Fibroblast of lung (primary cell): Measurements from ENCODE around the gene TBC1D5. TPM values are rescaled to one million over a fixed set of nuclear protein-coding genes. Genes with fewer than 3 reads are reported as not detected.

Source experiments
- DNase-seq, 2 donors: peaks; one replicate each; pipeline versions ENCODE4 v3.0.0 to v3.0.0-alpha.2; 2010; ENCODE audit warnings: low read depth in 2 of 2
- H2AFZ ChIP-seq: 2 replicates; pipeline ENCODE4 v1.5.1; 2012; ENCODE audit warnings: low read length, control low read depth, inconsistent platforms
- H3K27ac ChIP-seq: 2 replicates; pipeline ENCODE4 v1.5.1; 2011; ENCODE audit warnings: low read length, control low read depth; ENCODE audit not compliant: insufficient read depth
- H3K27me3 ChIP-seq: 2 replicates; pipeline ENCODE4 v1.5.1; 2011; ENCODE audit warnings: mild to moderate bottlenecking, low read length; ENCODE audit not compliant: control insufficient read depth, insufficient read depth
- H3K36me3 ChIP-seq: 2 replicates; pipeline ENCODE4 v1.5.1; 2011; ENCODE audit warnings: low read length; ENCODE audit not compliant: control insufficient read depth, insufficient read depth
- H3K4me1 ChIP-seq: 2 replicates; pipeline ENCODE4 v1.5.1; 2011; ENCODE audit warnings: low read length; ENCODE audit not compliant: control insufficient read depth, insufficient read depth; ENCODE audit errors: extremely low read depth
- H3K4me2 ChIP-seq: 2 replicates; pipeline ENCODE4 v1.5.1; 2011; ENCODE audit warnings: low read length, control low read depth; ENCODE audit not compliant: insufficient read depth; ENCODE audit errors: extremely low read depth
- H3K4me3 ChIP-seq, 4 experiments: fragments of 200-600 bp in 1 of 4; sonication (generic) in 1 of 4; replicated peaks in 1 of 4; 2 replicates each; pipeline ENCODE4 v1.5.1; 2011 to 2016; ENCODE audit warnings: low read length in 4 of 4, low read depth in 3 of 4, mild to moderate bottlenecking in 3 of 4, control low read depth in 2 of 4, inconsistent platforms in 1 of 4, mixed read lengths in 1 of 4; ENCODE audit not compliant: insufficient read depth in 1 of 4; ENCODE audit errors: control extremely low read depth in 1 of 4
- H3K79me2 ChIP-seq: 2 replicates; pipeline ENCODE4 v1.5.1; 2012; ENCODE audit warnings: mild to moderate bottlenecking, low read length, inconsistent platforms; ENCODE audit not compliant: control insufficient read depth, insufficient read depth
- H3K9ac ChIP-seq: 2 replicates; pipeline ENCODE4 v1.5.1; 2011; ENCODE audit warnings: mild to moderate bottlenecking, low read length, control low read depth; ENCODE audit not compliant: insufficient read depth
- H3K9me3 ChIP-seq: 2 replicates; pipeline ENCODE4 v1.5.1; 2012; ENCODE audit warnings: low read depth, low read length; ENCODE audit not compliant: control insufficient read depth, insufficient read depth
- H4K20me1 ChIP-seq: 2 replicates; pipeline ENCODE4 v1.5.1; 2011; ENCODE audit warnings: low read length; ENCODE audit not compliant: control insufficient read depth, insufficient read depth; ENCODE audit errors: extremely low read depth
- EZH2 ChIP-seq: IDR thresholded peaks from 2 replicates; pipeline ENCODE4 v1.5.1; 2012; ENCODE audit warnings: low read length, control low read depth, mild to moderate bottlenecking; ENCODE audit errors: missing control alignments
- polyA plus RNA-seq, 2 donors: library from polyadenylated mRNA; depleted of rRNA in 1 of 2; stranded (reverse) in 1 of 2; unstranded in 1 of 2; fragments of >200 nt; gene quantifications; 2 replicates each; pipeline ENCODE4 v1.2.1, GENCODE V29; 2011 to 2012; ENCODE audit warnings: missing spikeins in 1 of 2
- total RNA-seq: library from RNA; depleted of rRNA; stranded (reverse); fragments of >200 nt; gene quantifications from 2 replicates; pipeline ENCODE4 v1.2.1, GENCODE V29; 2014
- TF ChIP-seq, protein P1 (sequence below), 2 donors: IDR thresholded peaks in 1 of 2; conservative IDR thresholded peaks in 1 of 2; 1 replicate in 1 of 2; 2 replicates in 1 of 2; pipeline ENCODE4 v1.5.1; 2011 to 2012; ENCODE audit warnings: low read length in 2 of 2, control low read depth in 1 of 2, inconsistent platforms in 1 of 2, low read depth in 1 of 2, mild to moderate bottlenecking in 1 of 2

Gene TBC1D5
- total and polyA plus RNA-seq, 2 donors (not counting 1 experiment from before 2014, with no cell fraction given), result 43.6 to 129 TPM

DNA sequence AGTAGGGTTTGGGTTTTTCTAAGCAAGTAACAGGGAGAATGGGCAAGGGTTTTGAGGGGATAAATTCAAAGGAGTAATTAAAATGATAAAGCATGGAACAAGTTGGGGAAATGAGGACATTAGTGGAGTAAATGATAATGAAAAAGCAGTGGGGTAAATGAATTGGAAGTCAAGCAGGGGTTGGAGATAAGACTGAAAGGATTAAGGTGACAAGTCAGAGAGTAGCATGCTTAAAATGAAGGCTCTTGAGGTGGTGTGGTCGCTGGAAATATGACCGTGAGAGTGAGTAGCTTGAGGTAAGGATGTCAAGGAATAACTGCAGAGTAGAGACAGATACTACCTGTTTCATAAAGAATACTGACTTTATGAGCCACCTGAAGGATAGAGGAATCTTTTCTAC, 408.5 kb downstream of the TBC1D5 start:
- TF ChIP-seq, protein P1, sequence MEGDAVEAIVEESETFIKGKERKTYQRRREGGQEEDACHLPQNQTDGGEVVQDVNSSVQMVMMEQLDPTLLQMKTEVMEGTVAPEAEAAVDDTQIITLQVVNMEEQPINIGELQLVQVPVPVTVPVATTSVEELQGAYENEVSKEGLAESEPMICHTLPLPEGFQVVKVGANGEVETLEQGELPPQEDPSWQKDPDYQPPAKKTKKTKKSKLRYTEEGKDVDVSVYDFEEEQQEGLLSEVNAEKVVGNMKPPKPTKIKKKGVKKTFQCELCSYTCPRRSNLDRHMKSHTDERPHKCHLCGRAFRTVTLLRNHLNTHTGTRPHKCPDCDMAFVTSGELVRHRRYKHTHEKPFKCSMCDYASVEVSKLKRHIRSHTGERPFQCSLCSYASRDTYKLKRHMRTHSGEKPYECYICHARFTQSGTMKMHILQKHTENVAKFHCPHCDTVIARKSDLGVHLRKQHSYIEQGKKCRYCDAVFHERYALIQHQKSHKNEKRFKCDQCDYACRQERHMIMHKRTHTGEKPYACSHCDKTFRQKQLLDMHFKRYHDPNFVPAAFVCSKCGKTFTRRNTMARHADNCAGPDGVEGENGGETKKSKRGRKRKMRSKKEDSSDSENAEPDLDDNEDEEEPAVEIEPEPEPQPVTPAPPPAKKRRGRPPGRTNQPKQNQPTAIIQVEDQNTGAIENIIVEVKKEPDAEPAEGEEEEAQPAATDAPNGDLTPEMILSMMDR (conservative IDR thresholded peaks at IDR 0.05 in 1 of 2, IDR thresholded peaks at IDR 0.05 in 1 of 2; ENCODE audit: low read depth in 1 of 2, low read length in 2 of 2), result no peak
- TF ChIP-seq EZH2, result no peak
- H3K27me3 ChIP-seq, result no peaks in the 10 kb centered on the region
- H3K79me2 ChIP-seq, result no peaks in the 10 kb centered on the region
- DNase-seq, result no peak
- no peak overlapping the region for H3K27ac ChIP-seq
- no peak overlapping the region for H2AFZ ChIP-seq
- H3K9me3 ChIP-seq, result no peaks in the 10 kb centered on the region
- H3K4me2 ChIP-seq, result no peak overlapping the region
- no peak overlapping the region for H3K4me3 ChIP-seq
- no peaks in the 10 kb centered on the region for H3K4me1 ChIP-seq
- no peak overlapping the region for H3K9ac ChIP-seq
- H4K20me1 ChIP-seq, result no peaks in the 10 kb centered on the region
- H3K36me3 ChIP-seq, result no peaks in the 10 kb centered on the region

DNA sequence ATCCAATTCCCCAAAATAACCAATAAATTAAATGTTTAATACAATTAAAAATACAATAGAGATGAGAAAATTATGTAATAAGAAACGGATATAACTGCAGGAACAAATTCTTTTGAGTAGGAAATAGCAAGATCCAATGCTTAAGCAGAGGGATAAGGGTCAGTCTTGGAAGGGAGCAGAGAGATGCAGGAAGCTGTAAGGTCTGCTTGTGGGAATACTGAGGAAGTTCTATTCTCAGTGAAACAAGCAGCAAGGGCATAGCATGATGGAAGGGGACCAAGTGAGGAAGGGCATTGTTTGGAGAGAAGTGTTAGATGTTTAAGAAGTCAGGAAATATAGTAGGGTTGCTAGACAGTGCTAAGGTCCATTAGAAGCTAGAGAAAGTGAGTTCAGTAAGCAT, 409.0 kb downstream of the TBC1D5 start:
- Histone ChIP-seq H3K9ac (no peak overlapping the region), H3K27ac (no peak overlapping the region), H3K79me2 (no peaks in the 10 kb centered on the region), H3K4me1 (no peaks in the 10 kb centered on the region), H4K20me1 (no peaks in the 10 kb centered on the region), H3K4me2 (no peak overlapping the region), H3K4me3 (no peak overlapping the region), H3K27me3 (no peaks in the 10 kb centered on the region), H3K36me3 (no peaks in the 10 kb centered on the region), H3K9me3 (no peaks in the 10 kb centered on the region), H2AFZ (no peak overlapping the region)
- TF ChIP-seq EZH2, result no peak
- TF ChIP-seq, protein P1 (conservative IDR thresholded peaks at IDR 0.05 in 1 of 2, IDR thresholded peaks at IDR 0.05 in 1 of 2; ENCODE audit: low read depth in 1 of 2, low read length in 2 of 2), result no peak
- no peak for DNase-seq

DNA sequence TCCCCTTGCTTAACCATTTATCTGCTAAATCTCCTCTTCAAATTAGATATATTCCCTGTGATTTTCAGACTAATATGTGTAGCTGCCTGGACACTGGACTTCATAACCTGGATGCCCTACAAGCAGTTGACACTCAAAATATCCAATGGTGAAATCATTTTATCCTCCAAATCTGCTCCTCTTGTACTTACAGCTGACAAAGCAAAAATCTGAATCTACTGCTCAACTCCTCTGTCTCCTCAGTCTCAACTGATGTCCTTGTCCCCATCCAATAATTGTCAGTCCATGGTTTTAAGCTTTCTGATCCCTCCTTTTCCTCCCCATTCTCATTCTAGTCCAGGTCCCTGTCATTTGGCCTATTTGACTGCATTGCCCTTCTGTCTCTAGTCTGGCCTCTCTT, 411.8 kb downstream of the TBC1D5 start:
- Histone ChIP-seq H3K79me2 (no peaks in the 10 kb centered on the region), H3K27me3 (no peaks in the 10 kb centered on the region), H3K9me3 (no peaks in the 10 kb centered on the region), H2AFZ (no peak overlapping the region), H3K27ac (no peak overlapping the region), H3K36me3 (no peaks in the 10 kb centered on the region), H4K20me1 (no peaks in the 10 kb centered on the region), H3K4me1 (no peaks in the 10 kb centered on the region), H3K4me2 (no peak overlapping the region), H3K4me3 (no peak overlapping the region), H3K9ac (no peak overlapping the region)
- TF ChIP-seq EZH2, result no peak
- TF ChIP-seq, protein P1 (conservative IDR thresholded peaks at IDR 0.05 in 1 of 2, IDR thresholded peaks at IDR 0.05 in 1 of 2; ENCODE audit: low read depth in 1 of 2, low read length in 2 of 2), result no peak
- DNase-seq, result no peak
